Measurements from ENCODE around the gene ADH7.

DNA sequence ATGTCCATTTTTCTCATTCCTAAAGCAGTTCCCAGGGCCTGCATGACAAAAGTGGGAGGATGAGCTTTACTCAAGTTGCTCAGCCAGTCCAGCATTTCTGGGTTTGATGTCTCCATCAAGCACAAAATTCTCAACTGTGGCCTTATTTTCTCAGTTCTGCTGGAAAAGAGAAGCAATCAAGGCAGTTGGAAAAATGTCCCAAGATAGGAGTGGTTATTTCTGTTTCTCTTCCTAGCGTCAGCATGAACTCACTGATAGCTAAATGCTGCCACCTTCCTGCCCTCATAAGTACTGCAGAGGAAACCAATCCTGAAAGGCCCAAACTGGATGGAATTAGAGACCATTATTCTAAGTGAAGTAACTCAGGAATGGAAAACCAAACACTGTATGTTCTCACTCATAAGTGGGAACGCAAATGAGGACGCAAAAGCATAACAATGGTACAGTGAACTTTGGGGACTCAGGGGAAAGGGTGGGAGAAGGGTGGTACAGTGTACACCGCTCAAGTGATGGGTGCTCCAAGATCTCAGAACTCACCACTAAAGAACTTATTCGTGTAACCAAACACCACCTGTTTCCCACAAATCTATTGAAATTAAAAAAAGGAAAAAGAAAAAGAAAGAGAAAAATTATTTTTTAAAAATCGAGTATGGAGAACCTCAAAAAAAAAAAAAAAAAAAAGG, 29.6 kb downstream of the ADH7 start:
- TF ChIP-seq, protein P1, sequence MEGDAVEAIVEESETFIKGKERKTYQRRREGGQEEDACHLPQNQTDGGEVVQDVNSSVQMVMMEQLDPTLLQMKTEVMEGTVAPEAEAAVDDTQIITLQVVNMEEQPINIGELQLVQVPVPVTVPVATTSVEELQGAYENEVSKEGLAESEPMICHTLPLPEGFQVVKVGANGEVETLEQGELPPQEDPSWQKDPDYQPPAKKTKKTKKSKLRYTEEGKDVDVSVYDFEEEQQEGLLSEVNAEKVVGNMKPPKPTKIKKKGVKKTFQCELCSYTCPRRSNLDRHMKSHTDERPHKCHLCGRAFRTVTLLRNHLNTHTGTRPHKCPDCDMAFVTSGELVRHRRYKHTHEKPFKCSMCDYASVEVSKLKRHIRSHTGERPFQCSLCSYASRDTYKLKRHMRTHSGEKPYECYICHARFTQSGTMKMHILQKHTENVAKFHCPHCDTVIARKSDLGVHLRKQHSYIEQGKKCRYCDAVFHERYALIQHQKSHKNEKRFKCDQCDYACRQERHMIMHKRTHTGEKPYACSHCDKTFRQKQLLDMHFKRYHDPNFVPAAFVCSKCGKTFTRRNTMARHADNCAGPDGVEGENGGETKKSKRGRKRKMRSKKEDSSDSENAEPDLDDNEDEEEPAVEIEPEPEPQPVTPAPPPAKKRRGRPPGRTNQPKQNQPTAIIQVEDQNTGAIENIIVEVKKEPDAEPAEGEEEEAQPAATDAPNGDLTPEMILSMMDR (IDR thresholded peaks at IDR 0.05): peak; percentile 87 to 98 (median 97)
- TF ChIP-seq POLR2A (IDR thresholded peaks at IDR 0.05): no peak
- TF ChIP-seq EP300 (IDR thresholded peaks at IDR 0.05): no peak

Data from ovary (tissue), 3 donors.